GM06990 (cell line): ENCODE measurements around the gene GPR143.

Experiments used
- DNase-seq: peaks from one replicate; pipeline ENCODE4 v3.0.0-alpha.2; 2011; ENCODE audit not compliant: insufficient read length; ENCODE audit errors: extremely low read depth
- H3K27me3 ChIP-seq: replicated peaks from 2 replicates; pipeline ENCODE4 v1.6.0; 2011; ENCODE audit warnings: low read length; ENCODE audit not compliant: control insufficient read depth, insufficient read depth
- H3K36me3 ChIP-seq: 2 replicates; pipeline ENCODE4 v1.5.1; 2011; ENCODE audit warnings: low read length; ENCODE audit not compliant: control insufficient read depth, insufficient read depth
- H3K4me3 ChIP-seq: replicated peaks from 2 replicates; pipeline ENCODE4 v1.5.1; 2011; ENCODE audit warnings: low read depth, mild to moderate bottlenecking, control low read depth, low read length
- CTCF ChIP-seq: IDR thresholded peaks from 2 replicates; pipeline ENCODE4 v1.5.1; 2011; ENCODE audit warnings: low read length, control low read depth, mild to moderate bottlenecking, inconsistent platforms; ENCODE audit not compliant: insufficient read depth, poor library complexity, severe bottlenecking

The GPR143 gene

GRCh38 chrX:9710332-9710731, 55.3 kb downstream of the GPR143 start:
- Histone ChIP-seq H3K36me3 (no peaks in the 10 kb centered on the region), H3K27me3 (no peaks in the 10 kb centered on the region), H3K4me3 (no peak overlapping the region)
- DNase-seq: no peak
- no peak for TF ChIP-seq CTCF

- H3K36me3 ChIP-seq: no peaks in the 10 kb centered on the region
- H3K27me3 ChIP-seq: no peaks in the 10 kb centered on the region
- DNase-seq: peak; percentile 79
- H3K4me3 ChIP-seq: no peak overlapping the region
- TF ChIP-seq CTCF: peak; percentile 91
Measured at GRCh38 chrX:9708923-9709553, 56.6 kb downstream of the GPR143 start.

- no peak for DNase-seq
- no peak overlapping the region for H3K4me3 ChIP-seq
- H3K27me3 ChIP-seq: no peaks in the 10 kb centered on the region
- no peak for TF ChIP-seq CTCF
- no peaks in the 10 kb centered on the region for H3K36me3 ChIP-seq
Measured at GRCh38 chrX:9708086-9708485, 57.6 kb downstream of the GPR143 start.

GRCh38 chrX:9707306-9708033, 58.2 kb downstream of the GPR143 start:
- H3K4me3 ChIP-seq: no peak overlapping the region
- no peak for TF ChIP-seq CTCF
- H3K27me3 ChIP-seq: no peaks in the 10 kb centered on the region
- no peak for DNase-seq
- no peaks in the 10 kb centered on the region for H3K36me3 ChIP-seq

- Histone ChIP-seq H3K4me3 (no peak overlapping the region), H3K27me3 (no peaks in the 10 kb centered on the region), H3K36me3 (no peaks in the 10 kb centered on the region)
- no peak for DNase-seq
- no peak for TF ChIP-seq CTCF
Measured at GRCh38 chrX:9706421-9706820, 59.2 kb downstream of the GPR143 start.
